Cardiac muscle cell (in vitro differentiated cells and primary cell): ENCODE measurements around the gene PPP1R9A. TPM values are rescaled to one million over a fixed set of nuclear protein-coding genes. Genes with fewer than 3 reads are reported as not detected.

Experiments used
- DNase-seq, 2 donors: peaks; one replicate each; pipeline versions ENCODE4 v3.0.0 to v3.0.0-alpha.2; 2010 to 2017; ENCODE audit warnings: low read depth in 1 of 2, low spot score in 1 of 2
- H3K27ac ChIP-seq: fragments of 200-600 bp; sonication (generic); 2 replicates; pipeline ENCODE4 v1.5.1; 2016
- H3K27me3 ChIP-seq: fragments of 200-600 bp; sonication (generic); 2 replicates; pipeline ENCODE4 v1.6.0; 2016; ENCODE audit warnings: control low read depth
- H3K36me3 ChIP-seq: fragments of 200-600 bp; sonication (generic); 2 replicates; pipeline ENCODE4 v1.5.1; 2016; ENCODE audit warnings: control low read depth
- H3K4me1 ChIP-seq: fragments of 200-600 bp; sonication (generic); 2 replicates; pipeline ENCODE4 v1.8.1; 2017; ENCODE audit warnings: low read depth, mild to moderate bottlenecking, mixed run types
- H3K4me3 ChIP-seq: fragments of 200-600 bp; sonication (generic); 2 replicates; pipeline ENCODE4 v1.5.1; 2016; ENCODE audit warnings: mild to moderate bottlenecking
- H3K9me3 ChIP-seq: fragments of 200-600 bp; sonication (generic); 2 replicates; pipeline ENCODE4 v1.5.1; 2017; ENCODE audit warnings: low read depth, mild to moderate bottlenecking, control low read depth
- polyA plus RNA-seq: library from polyadenylated mRNA; unstranded; fragments of >200 nt; fragmentation: Nextera tagmentation; extraction: Ambion mirVana; gene quantifications from 2 replicates; pipeline ENCODE4 v1.2.1, GENCODE V29; 2016
- total RNA-seq: library from RNA; depleted of rRNA; stranded (reverse); fragments of >200 nt; gene quantifications from 2 replicates; pipeline ENCODE4 v1.2.3, GENCODE V29; 2016
- TF ChIP-seq, protein P1 (sequence below): IDR thresholded peaks from 2 replicates; pipeline ENCODE4 v1.5.1; 2012; ENCODE audit warnings: low read depth, mild to moderate bottlenecking, low read length

Gene PPP1R9A
- total and polyA plus RNA-seq, 2 experiments from 2014 or later = 21.4 to 41.5 TPM

- Histone ChIP-seq H3K4me3 (no peak overlapping the region), H3K4me1 (no peaks in the 10 kb centered on the region), H3K27me3 (no peaks in the 10 kb centered on the region), H3K36me3 (no peaks in the 10 kb centered on the region), H3K9me3 (no peaks in the 10 kb centered on the region), H3K27ac (no peak overlapping the region)
- no peak for DNase-seq
- TF ChIP-seq, protein P1, sequence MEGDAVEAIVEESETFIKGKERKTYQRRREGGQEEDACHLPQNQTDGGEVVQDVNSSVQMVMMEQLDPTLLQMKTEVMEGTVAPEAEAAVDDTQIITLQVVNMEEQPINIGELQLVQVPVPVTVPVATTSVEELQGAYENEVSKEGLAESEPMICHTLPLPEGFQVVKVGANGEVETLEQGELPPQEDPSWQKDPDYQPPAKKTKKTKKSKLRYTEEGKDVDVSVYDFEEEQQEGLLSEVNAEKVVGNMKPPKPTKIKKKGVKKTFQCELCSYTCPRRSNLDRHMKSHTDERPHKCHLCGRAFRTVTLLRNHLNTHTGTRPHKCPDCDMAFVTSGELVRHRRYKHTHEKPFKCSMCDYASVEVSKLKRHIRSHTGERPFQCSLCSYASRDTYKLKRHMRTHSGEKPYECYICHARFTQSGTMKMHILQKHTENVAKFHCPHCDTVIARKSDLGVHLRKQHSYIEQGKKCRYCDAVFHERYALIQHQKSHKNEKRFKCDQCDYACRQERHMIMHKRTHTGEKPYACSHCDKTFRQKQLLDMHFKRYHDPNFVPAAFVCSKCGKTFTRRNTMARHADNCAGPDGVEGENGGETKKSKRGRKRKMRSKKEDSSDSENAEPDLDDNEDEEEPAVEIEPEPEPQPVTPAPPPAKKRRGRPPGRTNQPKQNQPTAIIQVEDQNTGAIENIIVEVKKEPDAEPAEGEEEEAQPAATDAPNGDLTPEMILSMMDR = no peak
Observed at GRCh38 chr7:95276114-95276513, 368.7 kb downstream of the PPP1R9A start.

GRCh38 chr7:95279417-95279816, 372.0 kb downstream of the PPP1R9A start:
- no peak overlapping the region for H3K4me3 ChIP-seq
- no peak overlapping the region for H3K27ac ChIP-seq
- DNase-seq = no peak
- H3K36me3 ChIP-seq = no peaks in the 10 kb centered on the region
- H3K27me3 ChIP-seq = no peaks in the 10 kb centered on the region
- H3K4me1 ChIP-seq = no peaks in the 10 kb centered on the region
- TF ChIP-seq, protein P1 = no peak
- no peaks in the 10 kb centered on the region for H3K9me3 ChIP-seq

GRCh38 chr7:95286096-95286495, 378.7 kb downstream of the PPP1R9A start:
- DNase-seq = no peak
- H3K9me3 ChIP-seq = no peaks in the 10 kb centered on the region
- no peak overlapping the region for H3K27ac ChIP-seq
- H3K4me3 ChIP-seq = no peak overlapping the region
- TF ChIP-seq, protein P1 = no peak
- no peaks in the 10 kb centered on the region for H3K27me3 ChIP-seq
- no peaks in the 10 kb centered on the region for H3K4me1 ChIP-seq
- H3K36me3 ChIP-seq = peaks cover 12% of the 10 kb centered on the region

GRCh38 chr7:95290166-95290830, 382.9 kb downstream of the PPP1R9A start:
- Histone ChIP-seq H3K36me3 (peaks cover 12% of the 10 kb centered on the region), H3K27ac (no peak overlapping the region), H3K4me1 (no peaks in the 10 kb centered on the region), H3K4me3 (no peak overlapping the region), H3K9me3 (no peaks in the 10 kb centered on the region), H3K27me3 (no peaks in the 10 kb centered on the region)
- TF ChIP-seq, protein P1 = no peak
- no peak for DNase-seq

- Histone ChIP-seq H3K4me3 (no peak overlapping the region), H3K27me3 (no peaks in the 10 kb centered on the region), H3K4me1 (no peaks in the 10 kb centered on the region), H3K36me3 (peaks cover 2% of the 10 kb centered on the region), H3K9me3 (no peaks in the 10 kb centered on the region), H3K27ac (no peak overlapping the region)
- DNase-seq = no peak
- TF ChIP-seq, protein P1 = no peak
Observed at GRCh38 chr7:95295397-95295796, 388.0 kb downstream of the PPP1R9A start.

GRCh38 chr7:95296456-95296855, 389.1 kb downstream of the PPP1R9A start:
- H3K27ac ChIP-seq = no peak overlapping the region
- H3K4me1 ChIP-seq = no peaks in the 10 kb centered on the region
- H3K36me3 ChIP-seq = no peaks in the 10 kb centered on the region
- H3K4me3 ChIP-seq = no peak overlapping the region
- no peaks in the 10 kb centered on the region for H3K27me3 ChIP-seq
- no peak for DNase-seq
- TF ChIP-seq, protein P1 = no peak
- H3K9me3 ChIP-seq = no peaks in the 10 kb centered on the region
